CD14-positive monocyte (primary cell): ENCODE results near the gene MAB21L3. TPM values are rescaled to one million over a fixed set of nuclear protein-coding genes. Genes with fewer than 3 reads are reported as not detected.

Experiments
- DNase-seq, 3 donors: peaks; one replicate each; pipeline ENCODE4 v3.0.0-alpha.2; 2011 to 2022
- H2AFZ ChIP-seq: 2 replicates; pipeline ENCODE4 v1.6.0; 2012; ENCODE audit warnings: mild to moderate bottlenecking, low read depth, low read length, inconsistent platforms; ENCODE audit not compliant: insufficient read depth, poor library complexity, severe bottlenecking
- H3K27ac ChIP-seq, 2 donors: 1 replicate in 1 of 2; 2 replicates in 1 of 2; pipeline ENCODE4 v1.5.1; 2012 to 2013; ENCODE audit warnings: low read length in 2 of 2, control low read depth in 1 of 2, inconsistent platforms in 1 of 2, low read depth in 1 of 2, mild to moderate bottlenecking in 1 of 2
- H3K27me3 ChIP-seq, 2 donors: one replicate each; pipeline versions ENCODE4 v1.6.0 to v1.6.1; 2011 to 2013; ENCODE audit warnings: low read length in 2 of 2; ENCODE audit not compliant: control insufficient read depth in 2 of 2, insufficient read depth in 2 of 2
- H3K36me3 ChIP-seq, 2 donors: replicated peaks in 1 of 2; 1 replicate in 1 of 2; 2 replicates in 1 of 2; pipeline versions ENCODE4 v1.5.1 to v1.6.1; 2012 to 2013; ENCODE audit warnings: low read length in 2 of 2, control low read depth in 1 of 2, inconsistent platforms in 1 of 2, mild to moderate bottlenecking in 1 of 2; ENCODE audit not compliant: insufficient read depth in 2 of 2, control insufficient read depth in 1 of 2
- H3K4me1 ChIP-seq, 2 donors: 1 replicate in 1 of 2; 2 replicates in 1 of 2; pipeline versions ENCODE4 v1.5.1 to v1.6.1; 2012 to 2013; ENCODE audit warnings: low read length in 2 of 2, control low read depth in 1 of 2, inconsistent platforms in 1 of 2, mild to moderate bottlenecking in 1 of 2, moderate library complexity in 1 of 2; ENCODE audit not compliant: insufficient read depth in 2 of 2, control insufficient read depth in 1 of 2
- H3K4me2 ChIP-seq: replicated peaks from 2 replicates; pipeline ENCODE3; 2012; ENCODE audit warnings: low read length, moderate library complexity, mild to moderate bottlenecking; ENCODE audit not compliant: poor library complexity, severe bottlenecking; ENCODE audit errors: extremely low read depth
- H3K4me3 ChIP-seq, 3 experiments: fragments of 200-600 bp in 1 of 3; sonication (generic) in 1 of 3; replicated peaks in 1 of 3; 1 replicate in 2 of 3; 2 replicates in 1 of 3; pipeline ENCODE4 v1.5.1; 2011 to 2013; ENCODE audit warnings: low read length in 3 of 3, mild to moderate bottlenecking in 3 of 3, control low read depth in 2 of 3, low read depth in 2 of 3, inconsistent platforms in 1 of 3, moderate library complexity in 1 of 3
- H3K79me2 ChIP-seq: 2 replicates; pipeline ENCODE4 v1.6.0; 2012; ENCODE audit warnings: mild to moderate bottlenecking, control low read depth, inconsistent platforms, low read length, moderate library complexity; ENCODE audit not compliant: insufficient read depth
- H3K9ac ChIP-seq: 2 replicates; pipeline ENCODE4 v1.6.0; 2017; ENCODE audit warnings: low read length, mild to moderate bottlenecking; ENCODE audit not compliant: insufficient read depth, poor library complexity, severe bottlenecking
- H3K9me3 ChIP-seq, 2 donors: replicated peaks in 1 of 2; 1 replicate in 1 of 2; 2 replicates in 1 of 2; pipeline versions ENCODE4 v1.5.1 to v1.6.1; 2012 to 2013; ENCODE audit warnings: low read length in 2 of 2, control low read depth in 1 of 2; ENCODE audit not compliant: control insufficient read depth in 1 of 2, insufficient read depth in 1 of 2
- H4K20me1 ChIP-seq: 2 replicates; pipeline ENCODE4 v1.6.0; 2012; ENCODE audit warnings: mild to moderate bottlenecking, low read length, control low read depth, moderate library complexity; ENCODE audit not compliant: insufficient read depth
- H3K27ac Mint-ChIP-seq, 7 donors: one replicate each; pipeline ENCODE4 v1.8.0; 2020; ENCODE audit warnings: mild to moderate bottlenecking in 7 of 7, mixed read lengths in 7 of 7, moderate library complexity in 6 of 7, inconsistent platforms in 2 of 7
- H3K27me3 Mint-ChIP-seq, 3 donors: one replicate each; pipeline ENCODE4 v1.8.0; 2021 to 2022; ENCODE audit warnings: low read depth in 3 of 3, mild to moderate bottlenecking in 3 of 3, mixed read lengths in 3 of 3, moderate library complexity in 3 of 3, inconsistent platforms in 1 of 3
- H3K36me3 Mint-ChIP-seq, 2 donors: one replicate each; pipeline ENCODE4 v1.8.0; 2020; ENCODE audit warnings: mixed read lengths in 2 of 2, inconsistent platforms in 1 of 2, mild to moderate bottlenecking in 1 of 2
- H3K4me1 Mint-ChIP-seq: one replicate; pipeline ENCODE4 v1.8.0; 2020; ENCODE audit warnings: mild to moderate bottlenecking, mixed read lengths
- H3K4me3 Mint-ChIP-seq, 2 donors: one replicate each; pipeline ENCODE4 v1.8.0; 2020; ENCODE audit warnings: mild to moderate bottlenecking in 2 of 2, mixed read lengths in 2 of 2, moderate library complexity in 1 of 2
- H3K9me3 Mint-ChIP-seq, 7 donors: one replicate each; pipeline ENCODE4 v1.8.0; 2020 to 2022; ENCODE audit warnings: mixed read lengths in 7 of 7, mild to moderate bottlenecking in 6 of 7, moderate library complexity in 6 of 7, inconsistent platforms in 2 of 7
- CTCF ChIP-seq: fragments of 200-600 bp; IDR thresholded peaks from one replicate; pipeline ENCODE4 v1.8.0; 2022; ENCODE audit warnings: antibody characterized with exemption, mild to moderate bottlenecking
- WGBS: methylation state at CpG from one replicate; pipeline ENCODE4 v1.1.5; 2013; ENCODE audit warnings: missing lambda C conversion rate; ENCODE audit not compliant: insufficient coverage; 5-methylcytosine and 5-hydroxymethylcytosine counted together
- intact Hi-C, 2 donors: fragments of 100-400 bp; cut with micrococcal nuclease; formaldehyde crosslinking; loops; one replicate each; pipeline versions ENCODE4 v1.15.0 to v1.15.1; 2023
- polyA plus RNA-seq, 3 donors: library from polyadenylated mRNA; depleted of rRNA in 1 of 3; unstranded in 2 of 3; stranded (reverse) in 1 of 3; fragments of 300-500 nt in 2 of 3; fragments of >200 nt in 1 of 3; fragmentation: Illumina TruSeq in 2 of 3; gene quantifications; 1 replicate in 2 of 3; 2 replicates in 1 of 3; pipeline ENCODE4 v1.2.3, GENCODE V29; 2012 to 2021

The MAB21L3 gene
- polyA plus RNA-seq, 3 donors = 0.44 TPM; not detected in 2

GRCh38 chr1:116125758-116126157, 14.6 kb downstream of the MAB21L3 start:
- peaks cover 3% of the 10 kb centered on the region for H3K4me1 Mint-ChIP-seq

GRCh38 chr1:116126281-116126680, 15.1 kb downstream of the MAB21L3 start:
- Mint-ChIP-seq H3K27ac (peak overlapping the region in 1 of 7 donors; percentile 27), H3K27me3 (peaks cover 0 to 2% (median 0%) of the 10 kb centered on the region in 3 donors), H3K9me3 (no peaks in the 10 kb centered on the region), H3K4me1 (peaks cover 3% of the 10 kb centered on the region), H3K36me3 (no peaks in the 10 kb centered on the region), H3K4me3 (no peak overlapping the region)
- Histone ChIP-seq H3K79me2 (no peaks in the 10 kb centered on the region), H3K27ac (no peak overlapping the region), H3K4me2 (no peak overlapping the region), H3K9ac (no peak overlapping the region), H3K27me3 (no peaks in the 10 kb centered on the region), H3K9me3 (no peaks in the 10 kb centered on the region), H3K36me3 (no peaks in the 10 kb centered on the region), H4K20me1 (no peaks in the 10 kb centered on the region), H2AFZ (no peak overlapping the region), H3K4me1 (no peaks in the 10 kb centered on the region), H3K4me3 (no peak overlapping the region)
- DNase-seq = no peak
- intact Hi-C loops = no loop called here
- WGBS = no CpG with 5 or more reads among the region's 4 CpGs
- no peak for TF ChIP-seq CTCF

More at GRCh38 chr1:116125758-116126157, 14.6 kb downstream of the MAB21L3 start:
- Histone ChIP-seq H3K27ac (no peak overlapping the region), H3K9me3 (no peaks in the 10 kb centered on the region), H3K36me3 (no peaks in the 10 kb centered on the region), H3K4me1 (no peaks in the 10 kb centered on the region), H3K4me2 (no peak overlapping the region), H3K27me3 (no peaks in the 10 kb centered on the region), H3K79me2 (no peaks in the 10 kb centered on the region), H3K4me3 (no peak overlapping the region), H4K20me1 (no peaks in the 10 kb centered on the region), H3K9ac (no peak overlapping the region), H2AFZ (no peak overlapping the region)
- no peak overlapping the region for H3K27ac Mint-ChIP-seq
- no peak overlapping the region for H3K4me3 Mint-ChIP-seq
- DNase-seq = no peak
- intact Hi-C loops = no loop called here
- H3K36me3 Mint-ChIP-seq = no peaks in the 10 kb centered on the region
- peaks cover 0 to 2% (median 0%) of the 10 kb centered on the region in 3 donors for H3K27me3 Mint-ChIP-seq
- H3K9me3 Mint-ChIP-seq = no peaks in the 10 kb centered on the region
- 100% methylated on average over 2 of the region's 5 CpGs for WGBS
- TF ChIP-seq CTCF = no peak
